ENCODE data around the gene IPMK.
"Not testable (repeated sequence)": the region's sequence is repeated elsewhere in the genome, so short reads cannot be mapped to it uniquely, and the experiment has no call there.

IPMK gene

DNA sequence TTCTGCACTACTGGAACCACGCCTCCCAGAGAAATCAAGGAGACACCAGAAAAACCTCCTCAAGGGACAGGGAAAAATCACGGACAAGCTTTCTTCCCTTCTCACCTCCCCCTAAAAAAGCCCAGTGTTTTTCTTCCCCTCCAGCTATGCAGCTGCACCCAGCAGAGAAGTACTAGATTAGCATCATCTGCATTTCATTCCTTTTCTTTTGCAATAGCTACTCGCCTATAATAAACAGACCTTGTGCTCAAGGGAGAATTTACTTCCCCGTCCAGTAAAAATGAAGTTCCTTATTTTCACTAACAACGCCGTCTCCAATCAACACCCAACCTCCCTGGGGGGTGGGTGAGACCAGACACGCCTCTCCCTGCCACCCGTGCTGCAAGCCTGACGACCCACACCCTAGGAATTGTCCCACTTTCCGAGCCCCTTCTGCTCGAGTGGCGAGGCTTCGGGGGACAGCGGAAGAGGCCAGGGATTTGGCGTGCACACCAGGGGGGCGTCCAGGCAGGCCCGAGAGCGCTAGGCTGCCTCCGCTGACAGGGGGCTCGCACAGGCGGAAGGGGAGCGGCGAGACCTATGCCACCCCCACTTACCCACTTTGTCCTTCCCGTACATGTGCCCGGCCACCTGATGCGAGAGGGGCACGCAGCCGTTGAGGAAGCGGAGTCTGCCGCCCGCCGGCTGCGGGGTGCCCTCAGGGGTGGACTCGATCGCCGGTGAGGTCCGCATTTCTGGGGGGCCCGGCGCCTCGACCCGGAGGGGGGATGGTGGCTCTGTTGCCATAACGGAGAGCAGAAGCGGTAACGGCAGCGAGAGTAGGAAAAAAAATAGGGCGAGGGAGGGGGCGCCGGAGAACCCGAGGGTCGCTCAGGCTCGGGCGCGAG, 625 bp downstream of the IPMK start:
- peak; percentile 42 for DNase-seq

DNA sequence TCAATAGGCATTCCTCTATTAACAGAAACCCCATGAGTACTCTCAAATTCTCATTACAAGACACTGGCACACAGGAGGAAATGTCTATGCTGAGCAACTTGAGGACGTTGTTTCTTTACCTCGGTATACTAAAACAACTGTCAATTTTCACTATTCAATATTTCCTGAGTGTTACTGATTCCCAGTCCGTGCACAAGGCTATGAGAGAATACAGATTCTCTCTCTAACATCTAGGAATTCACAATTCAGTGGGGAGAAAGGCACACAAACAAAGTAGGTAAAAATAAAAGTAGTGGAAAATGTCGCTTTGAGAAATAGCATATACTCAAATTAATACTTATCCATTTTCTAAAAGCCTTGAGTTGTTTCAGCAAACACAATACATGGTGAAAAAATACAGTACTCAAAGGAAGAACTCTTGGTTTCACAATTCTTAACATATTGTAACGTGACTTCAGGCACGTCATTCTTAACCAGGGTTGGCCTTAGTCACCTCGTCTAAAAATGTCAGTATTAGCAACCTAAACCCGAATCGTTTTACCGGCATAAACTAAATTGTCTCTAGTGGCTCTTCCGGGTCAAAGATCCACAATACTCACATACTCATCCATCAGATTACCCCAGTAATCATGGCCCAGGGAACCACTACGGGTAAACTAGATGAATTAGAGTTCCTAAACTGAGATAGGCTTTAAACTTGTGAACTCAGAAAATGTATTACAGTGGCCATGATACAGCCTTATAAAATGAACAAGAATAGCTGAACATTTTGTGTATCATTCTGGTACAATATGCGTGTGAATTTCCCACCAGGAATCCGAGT, 1.5 kb downstream of the IPMK start:
- DNase-seq = no peak

DNA sequence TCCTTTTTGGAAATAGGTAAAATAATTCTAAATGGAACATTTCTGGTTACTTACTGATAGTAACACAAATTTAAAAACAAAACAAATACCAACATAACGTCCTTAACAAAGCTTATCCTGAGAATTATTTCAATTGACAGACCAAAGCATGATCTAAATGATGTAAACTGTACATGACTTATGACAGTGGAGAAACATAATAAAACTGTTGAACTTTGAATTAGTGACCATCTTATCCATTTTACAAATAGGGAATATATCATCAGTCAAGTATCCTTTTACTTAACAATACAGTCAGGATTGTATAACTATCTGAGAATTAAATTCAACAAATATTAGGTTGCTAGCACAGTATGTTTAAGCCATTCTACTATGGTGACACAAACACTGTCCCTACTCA, 2.4 kb downstream of the IPMK start:
- no peak for DNase-seq

DNA sequence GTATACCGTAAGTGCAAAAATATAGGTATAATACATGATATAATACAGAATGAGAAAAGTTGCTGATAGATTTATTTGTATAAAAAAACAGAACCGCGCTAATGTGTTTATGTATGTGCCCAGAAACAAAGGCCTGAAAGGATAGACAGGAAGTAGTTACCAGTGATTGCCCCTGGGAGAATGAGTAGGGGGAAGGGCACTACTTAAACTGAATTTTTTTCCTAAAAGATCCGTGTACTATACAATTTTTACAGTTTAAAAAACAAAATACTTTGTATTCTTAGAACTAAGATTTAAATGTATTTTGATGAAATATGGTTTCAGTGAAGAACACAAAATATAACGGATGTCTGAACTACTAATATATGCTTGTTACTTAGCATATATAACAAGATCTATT, 2.9 kb downstream of the IPMK start:
- DNase-seq = no peak

DNA sequence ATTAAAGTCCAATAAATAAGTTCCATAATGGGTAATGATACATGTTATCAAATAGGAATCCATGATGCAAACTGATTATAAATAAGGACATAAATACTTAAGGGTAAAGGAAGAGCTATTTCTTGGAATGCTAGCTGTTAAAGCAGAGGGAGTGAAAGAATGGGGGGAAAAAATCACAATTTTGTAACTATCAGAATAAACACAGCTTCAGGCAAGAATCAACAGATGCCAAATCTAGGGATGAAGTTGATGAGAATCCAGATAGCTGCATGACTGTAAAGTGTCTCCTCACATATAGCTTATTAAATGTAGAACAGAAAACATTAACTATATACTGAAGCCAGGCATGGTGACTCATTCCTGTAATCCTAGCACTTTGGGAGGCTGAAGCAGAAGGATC, 4.9 kb downstream of the IPMK start:
- no peak for DNase-seq

DNA sequence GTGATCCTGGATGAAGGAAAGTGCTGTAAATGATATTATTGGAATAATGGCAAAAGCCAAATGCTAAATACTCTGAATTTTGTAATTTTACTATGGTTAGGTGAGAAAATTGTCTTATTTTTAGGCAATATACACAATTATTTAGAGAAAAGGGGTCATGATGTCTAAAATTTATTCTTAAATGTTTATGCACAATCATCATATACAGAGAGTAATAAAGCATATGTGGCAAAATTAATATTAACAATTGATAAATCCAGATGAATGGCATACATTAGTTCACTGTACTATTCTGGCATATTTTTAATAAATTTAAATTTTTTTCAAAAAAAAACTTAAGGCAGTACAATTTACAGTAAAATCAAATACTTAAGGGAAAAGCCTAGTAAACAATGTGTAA, 7.4 kb downstream of the IPMK start:
- DNase-seq = no peak

DNA sequence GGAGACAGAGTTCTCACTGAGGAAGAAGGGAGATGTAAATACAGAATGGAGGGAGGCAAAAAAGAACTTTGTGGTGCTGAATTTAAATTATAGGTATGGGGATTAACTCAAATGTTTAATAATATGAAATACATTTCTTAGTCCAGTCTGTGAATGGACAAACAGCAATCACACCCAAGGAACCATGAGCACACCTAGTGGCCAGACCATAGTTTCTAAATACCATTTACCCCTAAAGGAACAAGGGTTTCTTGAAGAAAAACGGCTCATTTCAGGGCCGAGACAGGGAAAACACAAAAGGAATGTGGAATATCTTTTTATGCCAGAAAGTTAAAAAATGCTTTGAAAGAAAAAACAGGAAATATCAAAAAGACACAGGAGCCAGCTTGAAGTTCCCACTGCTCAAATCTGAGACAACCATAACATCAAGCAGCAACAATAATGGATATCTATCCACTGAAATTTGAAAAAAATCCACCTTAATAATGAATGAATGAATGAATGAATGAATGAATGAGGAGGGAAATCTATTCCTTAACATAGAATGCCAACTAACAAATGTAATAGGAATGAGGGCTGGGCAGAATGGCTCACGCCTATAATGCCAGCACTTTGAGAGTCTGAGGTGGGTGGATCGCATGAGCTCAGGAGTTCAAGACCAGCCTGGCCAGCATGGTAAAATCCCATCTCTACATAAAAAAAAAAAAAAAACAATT, 8.6 kb downstream of the IPMK start:
- no peak for DNase-seq

DNA sequence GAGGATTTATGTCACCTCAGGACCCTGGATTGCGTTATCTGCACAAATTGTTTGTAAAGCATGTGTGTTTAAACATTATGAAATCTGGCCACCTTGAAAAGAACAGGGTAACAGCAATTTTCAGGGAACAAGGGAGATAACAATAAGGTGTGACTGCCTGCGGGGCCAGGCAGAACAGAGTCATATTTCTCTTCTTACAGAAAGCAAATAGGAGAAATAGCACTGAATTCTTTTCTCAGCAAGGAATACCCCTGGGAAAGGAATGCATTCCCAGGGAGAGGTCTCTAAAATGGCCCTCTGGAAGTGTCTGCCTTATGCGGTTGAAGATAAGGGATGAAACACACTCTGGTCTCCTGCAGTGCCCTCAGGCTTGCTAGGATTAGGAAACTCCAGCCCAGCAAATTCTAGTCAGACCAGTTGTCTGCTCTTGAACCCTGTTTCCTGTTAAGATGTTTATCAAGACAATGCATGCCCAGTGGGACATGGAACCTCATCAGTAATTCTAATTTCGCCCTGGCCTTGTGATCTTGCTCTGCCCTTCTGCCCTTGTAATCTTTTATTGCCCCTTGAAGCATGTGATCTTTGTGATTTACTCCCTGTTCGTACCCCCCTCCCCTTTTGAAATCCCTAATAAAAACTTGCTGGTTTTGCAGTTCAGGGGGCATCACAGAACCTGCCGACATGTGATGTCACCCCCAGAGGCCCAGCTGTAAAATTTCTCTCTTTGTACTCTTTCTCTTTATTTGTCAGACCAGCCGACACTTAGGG, 11.5 kb downstream of the IPMK start:
- DNase-seq = not testable (repeated sequence)

DNA sequence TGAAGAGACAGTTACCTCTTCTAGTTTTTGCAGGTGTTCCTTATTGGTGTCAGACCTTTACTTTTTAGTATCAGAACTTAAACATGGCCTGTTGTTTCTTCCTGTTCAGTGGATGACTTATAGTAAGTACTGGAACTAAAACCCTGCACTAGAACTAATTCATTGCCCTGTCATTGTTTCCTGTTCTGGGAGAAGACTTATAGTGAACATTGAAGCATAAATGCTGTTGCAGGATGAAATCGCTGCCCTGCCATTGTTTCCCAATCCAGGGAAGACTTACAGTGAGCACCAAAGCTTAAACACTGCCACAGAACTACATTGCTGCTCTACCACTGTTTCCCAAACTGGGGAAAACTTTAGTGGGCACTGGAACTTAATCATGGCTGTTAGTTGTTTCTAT, 13.1 kb downstream of the IPMK start:
- DNase-seq = no peak

DNA sequence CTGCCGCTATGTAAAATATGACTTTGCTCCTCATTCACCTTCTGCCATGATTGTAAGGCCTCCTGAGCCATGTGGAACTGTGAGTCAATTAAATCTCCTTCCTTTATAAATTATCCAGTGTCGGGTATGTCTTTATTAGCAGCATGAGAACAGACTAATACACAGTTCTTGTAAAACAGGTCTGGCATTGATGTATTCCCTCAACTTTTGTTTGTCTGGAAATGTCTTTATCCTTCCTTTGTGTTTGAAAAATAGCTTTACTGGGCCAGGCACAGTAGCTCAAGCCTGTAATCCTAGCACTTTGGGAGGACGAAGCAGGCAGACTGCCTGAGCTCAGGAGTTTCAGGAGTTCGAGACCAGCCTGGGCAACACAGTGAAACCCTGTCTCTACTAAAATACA, 14.5 kb downstream of the IPMK start:
- DNase-seq = no peak

DNA sequence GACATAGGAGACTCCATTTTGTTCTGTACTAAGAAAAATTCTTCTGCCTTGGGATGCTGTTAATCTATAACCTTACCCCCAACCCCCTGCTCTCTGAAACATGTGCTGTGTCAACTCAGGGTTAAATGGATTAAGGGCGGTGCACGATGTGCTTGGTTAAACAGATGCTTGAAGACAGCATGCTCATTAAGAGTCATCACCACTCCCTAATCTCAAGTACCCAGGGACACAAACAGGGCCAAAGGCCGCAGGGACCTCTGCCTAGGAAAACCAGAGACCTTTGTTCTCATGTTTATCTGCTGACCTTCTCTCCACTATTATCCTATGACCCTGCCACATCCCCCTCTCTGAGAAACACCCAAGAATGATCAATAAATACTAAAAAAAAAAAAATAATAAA, 23.0 kb downstream of the IPMK start:
- not testable (repeated sequence) for DNase-seq

DNA sequence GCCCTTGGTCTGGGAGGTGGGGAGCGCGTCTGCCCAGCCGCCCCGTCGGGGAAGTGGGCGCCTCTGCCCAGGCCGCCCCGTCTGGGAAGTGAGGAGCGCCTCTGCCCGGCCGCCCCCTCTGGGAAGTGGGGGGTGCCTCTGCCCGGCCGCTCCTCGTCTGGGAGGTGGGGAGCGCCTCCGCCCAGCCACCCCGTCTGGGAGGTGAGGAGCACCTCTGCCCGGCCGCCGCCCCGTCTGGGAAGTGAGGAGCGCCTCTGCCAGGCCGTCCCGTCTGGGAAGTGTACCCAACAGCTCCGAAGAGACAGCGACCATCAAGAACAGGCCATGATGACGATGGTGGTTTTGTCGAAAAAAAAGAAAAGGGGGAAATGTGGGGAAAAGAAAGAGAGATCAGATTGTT, 23.5 kb downstream of the IPMK start:
- not testable (repeated sequence) for DNase-seq

DNA sequence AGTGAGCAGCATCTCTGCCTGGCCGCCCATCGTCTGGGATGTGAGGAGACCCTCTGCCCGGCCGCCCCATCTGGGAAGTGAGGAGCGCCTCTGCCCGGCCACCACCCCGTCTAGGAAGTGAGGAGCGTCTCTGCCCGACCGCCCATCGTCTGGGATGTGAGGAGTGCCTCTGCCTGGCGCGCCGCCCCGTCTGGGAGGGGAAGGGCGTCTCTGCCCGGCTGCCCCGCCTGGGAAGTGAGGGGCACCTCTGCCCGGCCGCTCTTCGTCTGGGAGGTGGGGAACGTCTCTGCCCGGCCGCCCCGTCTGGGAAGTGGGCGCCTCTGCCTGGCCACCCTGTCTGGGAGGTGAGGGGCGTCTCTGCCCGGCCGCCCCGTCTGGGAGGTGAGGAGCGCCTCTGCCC, 23.9 kb downstream of the IPMK start:
- DNase-seq = not testable (repeated sequence)

DNA sequence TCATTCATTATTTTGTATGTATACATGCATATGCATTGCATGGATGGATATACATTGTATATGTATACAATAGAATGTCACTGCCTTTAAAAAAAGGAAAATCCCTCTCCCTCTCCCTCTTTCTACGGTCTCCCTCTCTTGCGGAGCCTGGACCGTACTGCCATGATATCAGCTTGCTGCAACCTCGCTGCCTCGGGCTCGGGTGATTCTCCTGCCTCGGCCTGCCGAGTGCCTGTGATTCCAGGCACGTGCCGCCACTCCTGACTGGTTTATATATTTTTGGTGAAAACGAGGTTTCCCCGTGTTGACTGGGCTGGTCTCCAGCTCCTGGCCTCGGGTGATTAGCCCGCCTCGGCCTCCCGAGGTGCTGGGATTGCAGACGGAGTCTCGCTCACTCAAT, 24.4 kb downstream of the IPMK start:
- no peak for DNase-seq

DNA sequence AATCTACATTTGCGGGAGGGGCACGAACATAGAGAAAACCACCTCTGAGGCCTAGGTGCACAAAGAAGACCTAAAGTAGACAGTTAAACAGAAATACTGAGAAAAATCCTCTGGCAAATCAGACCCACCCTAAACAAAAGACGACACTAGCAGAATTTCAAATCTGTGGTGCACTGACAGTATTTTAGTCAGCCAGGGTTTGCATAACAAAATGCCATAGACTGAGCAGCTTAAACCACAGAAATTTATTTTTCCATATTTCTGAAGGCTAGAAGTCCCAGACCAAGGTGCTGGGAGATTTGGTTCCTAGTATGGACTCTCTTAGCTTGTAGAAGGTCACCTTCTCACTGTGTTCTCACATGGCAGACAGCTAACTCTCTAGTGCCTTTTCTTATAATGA, 26.3 kb downstream of the IPMK start:
- DNase-seq = no peak

DNA sequence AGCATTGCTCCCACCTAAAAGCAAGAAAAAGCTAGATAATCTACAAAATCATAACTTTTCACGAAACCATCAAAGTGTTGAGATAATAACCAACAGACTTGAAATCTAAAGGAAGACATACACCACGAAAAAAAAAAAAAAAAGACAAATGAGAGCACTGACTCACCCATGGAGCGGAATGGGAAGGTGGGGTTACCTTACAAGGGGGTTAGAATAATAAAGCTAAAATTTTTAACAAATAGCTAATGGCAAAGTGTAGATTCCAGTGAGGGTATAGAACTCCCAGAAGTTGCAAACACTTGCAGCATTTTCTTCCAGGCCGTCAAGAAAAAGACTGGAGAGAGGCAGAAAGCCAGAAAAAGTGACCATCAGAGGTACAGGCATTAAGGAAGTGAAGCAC, 27.2 kb downstream of the IPMK start:
- no peak for DNase-seq

DNA sequence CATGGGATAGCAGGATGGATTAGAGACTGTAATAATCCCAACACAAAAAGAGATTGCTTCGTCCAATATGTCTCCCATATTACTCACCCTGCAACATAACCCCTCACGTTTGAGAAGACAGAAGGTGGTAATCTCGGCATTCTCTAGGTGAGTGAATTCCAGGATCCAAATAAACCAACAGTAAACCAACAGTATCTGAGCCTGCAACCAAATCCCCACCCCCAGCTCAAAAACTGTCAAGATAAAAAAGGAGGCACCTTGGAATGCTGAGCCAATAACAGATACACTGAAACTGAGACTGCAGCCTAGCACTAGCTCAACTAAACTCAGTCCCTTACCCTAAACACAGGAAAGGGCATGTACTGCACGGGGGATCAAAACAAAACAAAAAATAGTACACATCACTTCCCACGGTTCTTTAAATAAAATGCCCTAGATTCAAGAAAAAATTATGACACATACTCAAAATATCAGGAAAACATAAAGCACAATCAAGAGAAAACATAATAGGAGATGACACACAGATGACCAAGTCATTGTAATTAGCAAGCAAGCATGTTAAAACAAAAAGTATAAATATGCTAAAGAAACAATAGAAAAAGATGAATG, 28.0 kb downstream of the IPMK start:
- no peak for DNase-seq

DNA sequence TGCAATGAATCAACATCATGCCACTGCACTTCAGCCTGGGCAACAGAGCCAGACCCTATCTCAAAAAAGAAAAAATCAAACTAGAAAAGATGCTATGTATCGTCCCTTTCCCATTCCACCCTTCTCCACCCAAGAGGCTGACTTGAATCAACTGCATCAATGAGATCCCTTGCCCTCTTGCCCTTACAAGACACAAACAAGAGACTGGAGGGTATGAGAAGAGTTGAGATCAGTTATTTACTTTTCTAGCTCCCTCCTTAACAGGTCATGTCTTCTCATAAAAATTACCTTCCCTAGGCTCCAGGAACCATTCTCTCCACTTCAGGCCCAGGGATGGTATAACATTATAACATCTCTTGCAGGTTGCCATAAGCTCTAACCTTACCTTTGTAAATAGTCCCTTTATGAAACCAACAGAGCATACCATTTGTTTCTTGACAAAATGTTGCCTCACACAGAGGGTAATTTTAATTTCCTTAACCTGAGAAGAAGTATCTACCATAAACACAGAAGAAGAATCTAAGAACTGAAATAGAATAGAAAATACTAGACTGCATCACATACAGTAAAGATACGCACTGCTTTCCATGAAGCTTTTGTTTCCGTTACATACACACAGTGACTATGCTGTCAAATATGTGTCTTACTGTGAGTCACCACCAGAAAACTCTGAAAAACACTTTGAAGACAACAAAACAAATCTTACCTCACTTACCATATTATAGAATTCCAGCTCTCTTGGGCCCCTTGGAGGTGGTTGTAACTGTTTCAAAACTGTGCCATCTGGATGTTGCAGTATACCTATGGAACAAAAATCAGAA, 30.5 kb downstream of the IPMK start:
- no peak for DNase-seq

DNA sequence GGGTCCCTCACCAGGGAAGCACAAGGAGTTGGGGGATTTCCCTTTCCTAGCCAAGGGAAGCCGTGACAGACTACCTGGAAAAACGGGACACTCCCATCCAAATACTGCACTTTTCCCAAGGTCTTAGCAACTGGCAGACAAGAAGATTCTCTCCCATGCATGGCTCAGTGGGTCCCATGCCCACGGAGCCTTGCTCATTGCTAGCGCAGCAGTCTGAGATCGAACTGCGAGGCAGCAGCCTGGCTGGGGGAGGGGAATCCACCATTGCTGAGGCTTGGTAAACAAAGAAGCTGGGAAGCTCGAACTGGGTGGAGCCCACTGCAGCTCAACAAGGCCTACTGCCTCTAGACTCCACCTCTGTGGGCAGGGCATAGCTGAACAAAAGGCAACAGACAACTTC, 37.8 kb downstream of the IPMK start:
- DNase-seq = not testable (repeated sequence)

DNA sequence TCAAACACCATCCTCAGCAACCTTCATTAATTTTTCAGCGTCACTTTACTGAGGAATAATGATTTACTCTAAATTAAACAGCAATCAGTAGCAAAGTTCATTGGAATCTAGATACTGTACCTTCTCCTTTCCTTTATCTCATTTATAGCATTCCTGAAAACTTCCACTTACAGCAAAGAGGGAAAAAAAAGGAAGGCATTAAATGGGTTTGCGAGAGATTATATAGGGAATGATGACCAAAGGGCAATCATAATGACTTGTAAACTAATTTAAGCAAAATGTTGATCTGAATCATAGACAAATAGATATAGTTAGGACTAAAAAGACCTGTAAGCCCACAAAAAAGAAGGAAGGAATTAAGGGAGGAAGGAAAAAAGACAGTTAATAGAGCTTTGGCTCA, 42.0 kb downstream of the IPMK start:
- DNase-seq = no peak

DNA sequence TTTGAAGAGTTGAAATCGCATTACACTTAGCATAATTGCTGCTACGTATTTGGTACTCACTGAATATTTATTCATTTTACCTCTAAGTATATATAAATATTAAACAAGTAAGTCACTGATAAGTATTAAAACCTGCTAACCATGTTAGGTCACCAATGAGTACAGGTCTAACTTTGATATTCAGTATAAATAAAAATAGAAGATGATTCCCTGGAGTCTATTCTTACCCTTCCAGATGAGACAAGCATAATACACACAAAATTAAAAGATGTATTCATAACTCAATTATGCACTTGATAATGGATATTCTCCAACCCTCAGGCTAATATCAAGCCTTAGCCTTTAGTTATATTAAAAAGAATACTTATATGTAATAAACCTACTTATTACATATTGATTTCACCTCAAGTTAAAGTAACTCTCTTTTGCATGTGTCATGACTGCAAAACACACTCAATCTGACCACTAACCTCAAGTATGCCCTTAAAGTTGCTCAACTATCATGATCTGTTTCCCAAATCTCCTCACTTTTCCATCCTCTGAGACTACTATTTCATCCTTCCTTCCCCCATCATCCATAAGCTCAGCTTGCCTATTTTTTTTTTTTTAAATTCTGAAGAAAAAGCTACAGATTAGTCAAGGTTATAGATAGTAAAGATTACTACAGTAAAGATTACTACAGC, 46.8 kb downstream of the IPMK start:
- no peak for DNase-seq
